Measurements from ENCODE around the gene ARMC3.

- TF ChIP-seq POLR2A (IDR thresholded peaks at IDR 0.05; ENCODE audit: low read depth), result no peak
- no peak for TF ChIP-seq CTCF (IDR thresholded peaks at IDR 0.05)
- no peak for TF ChIP-seq EP300 (IDR thresholded peaks at IDR 0.05)
These were observed at the start of gene ARMC3 for GRCh38 chr10:22927661-22928403.

Measured in esophagus muscularis mucosa (tissue), 4 donors.